Right ventricle myocardium superior (tissue), 1 donor: Measurements from ENCODE around the gene ADAP1. TPM values are rescaled to one million over a fixed set of nuclear protein-coding genes. Genes with fewer than 3 reads are reported as not detected.
"Not testable (repeated sequence)": the region's sequence is repeated elsewhere in the genome, so short reads cannot be mapped to it uniquely, and the experiment has no call there.

Source experiments
- ATAC-seq: fragments of 200-7000 bp; cut with Tn5 transposase; one replicate; pipeline ENCODE4 v1.9.1; 2020; ENCODE audit warnings: mild to moderate bottlenecking; ENCODE audit not compliant: poor library complexity
- DNase-seq: peaks from one replicate; pipeline ENCODE4 v3.0.0-alpha.2; 2020
- intact Hi-C: fragments of 100-400 bp; cut with DNase I; formaldehyde crosslinking; loops from one replicate; pipeline ENCODE4 v1.11.2; 2022
- total RNA-seq: library from RNA; stranded (reverse); fragmentation: NEBNext Ultra II Directional; extraction: Animal tissue kit (Norgen Biotek cat#: 25700); gene quantifications from one replicate; pipeline ENCODE4 v1.2.1, GENCODE V29; 2021
- donor health status: DM: no; HTN: yes; CAD: no; lungs with severe emphysema.

The ADAP1 gene
- total RNA-seq, 1 donor from 2014 or later = 6.4 TPM

DNA sequence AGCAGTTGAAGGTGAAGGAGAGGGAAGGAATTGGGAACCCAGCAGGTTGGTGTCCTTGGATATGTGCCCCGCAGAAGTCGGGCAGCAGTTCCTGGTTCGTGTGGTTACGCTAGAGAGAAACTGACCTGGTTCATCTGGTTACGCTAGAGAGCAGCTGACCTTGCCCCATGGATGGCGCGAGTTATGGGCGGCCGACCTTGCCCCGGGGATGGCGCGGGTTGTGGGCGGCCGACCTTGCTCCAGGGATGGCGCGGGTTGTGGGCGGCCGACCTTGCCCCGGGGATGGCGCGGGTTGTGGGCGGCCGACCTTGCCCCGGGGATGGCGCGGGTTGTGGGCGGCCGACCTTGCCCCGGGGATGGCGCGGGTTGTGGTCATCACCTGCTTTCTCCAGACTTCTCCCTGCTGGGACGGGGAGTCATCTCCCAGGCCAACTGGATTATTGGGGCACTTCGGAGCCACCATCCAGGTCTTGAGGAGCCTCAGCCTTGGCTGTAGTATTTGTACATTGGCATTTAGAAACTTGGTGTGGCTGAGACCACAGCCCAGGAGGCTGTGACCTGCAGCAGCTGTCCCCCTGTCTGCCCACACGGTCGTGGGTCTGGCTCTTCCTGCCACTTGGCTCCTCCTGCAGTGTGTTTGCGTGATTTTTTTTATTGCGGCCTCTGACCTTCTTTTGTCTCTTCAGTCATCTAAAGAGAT lies 72.0 kb downstream of the ADAP1 start:
- intact Hi-C loops = no loop called here
- DNase-seq = peak; percentile 21
- no peak for ATAC-seq

DNA sequence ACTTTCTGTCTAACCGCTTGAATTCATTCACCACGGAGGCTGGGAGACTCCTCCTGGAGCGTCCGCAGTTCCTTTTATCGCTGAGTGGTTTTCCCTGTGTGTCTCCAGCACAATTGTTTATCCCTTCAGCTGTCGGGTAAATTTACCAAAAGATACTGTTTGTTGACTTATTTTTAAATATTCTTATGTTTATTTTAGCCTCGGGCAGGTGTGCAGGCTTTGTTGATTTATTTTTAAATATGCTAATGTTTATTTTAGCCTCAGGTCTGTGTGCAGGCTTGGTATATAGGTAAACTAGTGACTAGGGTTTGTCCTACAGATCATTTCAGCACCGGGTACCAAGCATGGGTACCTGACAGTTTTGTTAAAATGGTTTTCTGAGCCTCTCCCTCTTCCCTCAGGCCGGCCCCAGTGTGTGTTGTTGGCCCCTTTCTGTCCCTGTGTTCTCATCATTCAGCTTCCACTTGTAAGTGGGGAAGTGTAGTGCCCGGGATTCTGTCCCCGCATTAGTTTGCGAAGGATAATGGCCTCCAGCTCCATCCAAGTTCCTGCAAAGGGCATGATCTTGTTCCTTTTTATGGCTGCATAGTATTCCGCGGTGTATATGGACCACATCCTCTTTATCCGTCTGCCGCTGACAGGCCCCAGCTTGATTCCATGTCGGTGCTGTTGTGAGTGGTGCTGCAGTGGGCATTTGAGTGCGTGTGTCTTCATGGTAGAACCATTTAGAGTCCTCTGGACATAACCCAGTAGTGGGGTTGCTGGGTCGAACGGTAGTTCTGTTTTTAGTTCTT lies 72.8 kb downstream of the ADAP1 start:
- peak; percentile 23 for DNase-seq
- intact Hi-C loops = no loop called here

DNA sequence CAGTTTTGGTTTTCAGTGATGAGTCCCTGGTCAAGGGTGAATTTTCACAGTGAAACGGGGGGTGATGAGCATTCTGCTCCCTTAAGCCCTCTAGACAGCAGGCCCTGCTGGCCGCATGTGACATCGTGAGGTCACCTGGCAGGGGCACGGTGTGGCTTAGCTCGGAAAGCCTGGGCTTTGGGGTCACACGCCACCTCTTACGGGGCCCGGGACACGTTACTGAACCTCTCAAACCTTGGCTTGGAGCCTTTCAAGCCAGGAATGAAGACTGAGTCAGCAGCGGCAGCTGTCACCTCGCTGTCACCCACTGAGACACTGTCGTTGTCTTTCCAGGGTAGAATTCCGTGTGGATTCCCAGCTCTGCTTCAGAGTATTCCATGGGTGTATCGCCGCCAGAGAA lies 74.0 kb downstream of the ADAP1 start:
- intact Hi-C loops = no loop called here
- DNase-seq (no peak), ATAC-seq (no peak)

More for the DNA sequence above, 72.8 kb downstream of the ADAP1 start:
- no peak for ATAC-seq

DNA sequence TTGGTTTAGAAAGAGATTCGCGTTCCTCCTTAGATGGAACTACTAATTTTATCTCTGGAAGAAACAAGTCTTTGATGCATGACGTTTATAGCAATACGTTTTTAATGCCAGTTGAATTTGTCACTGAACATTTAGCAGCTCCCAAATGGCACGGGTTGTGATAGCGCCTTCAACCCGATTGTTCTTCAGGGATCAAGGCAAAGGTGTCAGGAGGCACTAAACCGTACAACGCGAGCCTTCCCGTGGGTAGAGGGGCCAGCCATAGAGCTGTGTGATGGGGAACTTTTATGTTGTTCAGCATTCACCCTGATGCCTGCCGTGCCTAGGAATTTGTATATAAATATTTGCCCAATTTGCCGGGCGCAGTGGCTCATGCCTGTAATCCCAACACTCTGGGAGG lies 74.8 kb downstream of the ADAP1 start:
- intact Hi-C loops = no loop called here
- ATAC-seq (no peak), DNase-seq (no peak)

DNA sequence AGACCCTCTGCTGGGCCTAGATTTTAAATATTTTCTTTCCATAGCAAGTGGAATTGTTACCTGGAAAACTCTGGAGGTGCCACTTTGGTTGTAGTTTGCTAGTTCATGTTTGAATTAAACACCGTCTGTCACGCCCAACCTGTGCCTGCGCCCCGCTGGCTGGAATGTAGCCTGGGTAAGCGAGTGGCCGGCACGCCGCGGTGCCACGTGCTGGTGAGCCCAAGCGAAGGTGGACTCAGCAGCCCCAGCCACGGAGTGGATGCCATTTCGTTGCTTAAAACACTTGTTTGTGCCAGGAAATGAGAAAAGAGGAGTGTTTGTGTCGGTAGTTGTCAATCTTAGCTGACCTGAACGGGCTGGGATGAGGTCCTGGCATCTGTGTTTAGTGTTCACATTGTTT lies 75.4 kb downstream of the ADAP1 start:
- DNase-seq = no peak
- ATAC-seq = no peak
- intact Hi-C loops = no loop called here

DNA sequence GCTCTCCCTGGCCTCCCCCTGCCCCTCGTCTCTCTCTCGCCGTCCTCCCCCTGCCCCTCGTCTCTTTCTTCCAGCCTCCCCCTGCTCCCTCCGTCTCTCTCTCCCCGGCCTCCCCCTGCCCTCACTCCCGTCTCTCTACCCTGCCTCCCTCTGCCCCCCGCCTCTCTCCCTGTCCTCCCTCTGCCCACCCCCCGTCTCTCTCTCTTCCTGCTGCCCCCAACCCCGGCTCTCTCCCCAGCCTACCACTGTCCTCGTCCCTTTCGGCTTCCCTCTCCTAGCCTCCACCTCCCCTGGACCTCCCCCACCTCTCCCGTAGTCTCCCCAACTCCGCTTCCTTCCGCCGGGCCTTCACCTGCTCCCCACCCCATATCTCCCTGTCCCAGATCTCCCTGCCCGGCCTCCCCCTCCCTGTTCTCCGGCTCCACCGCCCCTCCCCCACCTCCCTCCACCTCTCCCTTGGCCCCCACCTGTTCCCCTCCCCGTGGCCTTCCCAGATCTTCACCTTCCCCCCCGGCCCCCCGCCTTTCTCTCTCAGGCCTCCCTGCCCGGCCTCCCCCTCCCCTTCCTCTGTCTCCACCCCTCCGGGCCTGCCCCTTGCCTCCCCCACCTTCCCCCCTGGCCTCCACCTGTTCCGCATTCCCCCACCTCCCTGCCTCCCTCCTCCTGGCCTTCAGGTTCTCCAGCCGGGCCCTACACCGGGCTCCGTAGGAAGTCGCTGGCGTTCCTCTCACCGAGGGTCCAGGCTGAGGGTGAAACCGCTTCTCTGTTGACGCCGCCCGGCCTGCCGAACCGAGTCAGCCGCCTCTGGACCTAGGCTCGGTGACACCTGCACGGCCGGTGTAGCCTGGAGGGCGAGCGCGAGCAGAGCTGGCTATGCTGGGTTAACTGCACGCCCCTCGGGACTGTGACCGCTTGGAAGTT lies 76.9 kb downstream of the ADAP1 start:
- intact Hi-C loops = no loop called here
- DNase-seq = no peak
- no peak for ATAC-seq

DNA sequence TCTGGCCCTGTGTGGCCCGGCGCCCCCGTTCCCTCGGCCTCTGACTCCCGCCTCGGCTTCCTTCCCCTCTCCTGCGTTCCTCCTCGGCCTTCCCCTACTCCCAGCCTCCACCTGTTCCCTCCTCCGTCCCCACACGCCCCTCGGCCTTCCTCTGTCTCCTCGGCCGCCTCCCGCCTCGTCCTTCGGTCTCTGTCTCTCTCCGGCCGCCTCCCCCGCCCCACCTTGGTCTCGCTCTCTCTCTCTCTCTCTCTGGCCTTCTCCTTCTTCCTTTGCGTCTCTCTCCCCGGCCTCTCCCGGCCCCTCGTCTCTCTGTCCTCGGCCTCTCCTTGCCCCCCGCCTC lies 77.5 kb downstream of the ADAP1 start:
- intact Hi-C loops = no loop called here
- ATAC-seq (no peak), DNase-seq (peak; percentile 66)

DNA sequence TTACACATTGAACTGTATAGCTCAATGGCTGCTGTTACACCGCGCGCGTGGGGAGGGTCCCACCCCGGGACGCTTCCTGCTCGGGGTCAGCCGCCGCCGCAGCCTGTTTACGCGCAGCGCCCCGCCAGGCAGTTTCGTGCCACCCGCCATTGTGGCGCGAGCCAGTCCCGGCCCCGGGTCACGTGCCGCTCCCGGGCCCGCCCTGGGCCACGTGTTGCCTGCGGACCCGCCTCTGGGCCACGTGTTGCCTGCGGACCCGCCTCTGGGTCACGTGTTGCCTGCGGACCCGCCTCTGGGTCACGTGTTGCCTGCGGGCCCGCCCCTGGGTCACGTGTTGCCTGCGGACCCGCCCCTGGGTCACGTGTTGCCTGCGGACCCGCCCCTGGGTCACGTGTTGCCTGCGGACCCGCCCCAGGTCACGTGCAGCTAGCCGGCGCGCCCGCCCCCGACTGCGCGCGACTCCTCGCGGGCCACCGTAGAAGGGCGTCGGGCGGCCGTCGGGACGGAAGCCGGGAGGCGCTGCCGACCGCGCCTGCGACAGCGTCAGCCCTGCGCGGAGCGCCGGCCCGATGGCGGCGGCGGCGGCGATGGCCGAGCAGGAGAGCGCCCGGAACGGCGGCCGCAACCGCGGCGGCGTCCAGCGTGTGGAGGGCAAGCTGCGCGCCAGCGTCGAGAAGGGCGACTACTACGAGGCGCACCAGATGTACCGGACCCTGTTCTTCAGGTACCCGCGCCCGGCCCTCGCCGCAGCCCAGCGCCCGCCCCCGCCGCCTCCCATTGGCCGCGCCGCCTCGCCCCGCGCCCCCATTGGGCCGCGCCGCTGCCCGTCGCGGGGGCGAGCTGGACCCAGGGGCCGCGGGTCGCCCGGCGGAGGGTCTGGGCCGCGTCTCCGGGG lies 78.2 kb downstream of the ADAP1 start, which contains the start of gene GET4:
GET4 (plus strand) TSS at position 478 of the 895 bp plus-strand sequence; CDS start at position 570, 92 bp downstream.
- peak; percentile 97 for DNase-seq
- ATAC-seq = peak; percentile 82
- intact Hi-C loops = no loop called here

DNA sequence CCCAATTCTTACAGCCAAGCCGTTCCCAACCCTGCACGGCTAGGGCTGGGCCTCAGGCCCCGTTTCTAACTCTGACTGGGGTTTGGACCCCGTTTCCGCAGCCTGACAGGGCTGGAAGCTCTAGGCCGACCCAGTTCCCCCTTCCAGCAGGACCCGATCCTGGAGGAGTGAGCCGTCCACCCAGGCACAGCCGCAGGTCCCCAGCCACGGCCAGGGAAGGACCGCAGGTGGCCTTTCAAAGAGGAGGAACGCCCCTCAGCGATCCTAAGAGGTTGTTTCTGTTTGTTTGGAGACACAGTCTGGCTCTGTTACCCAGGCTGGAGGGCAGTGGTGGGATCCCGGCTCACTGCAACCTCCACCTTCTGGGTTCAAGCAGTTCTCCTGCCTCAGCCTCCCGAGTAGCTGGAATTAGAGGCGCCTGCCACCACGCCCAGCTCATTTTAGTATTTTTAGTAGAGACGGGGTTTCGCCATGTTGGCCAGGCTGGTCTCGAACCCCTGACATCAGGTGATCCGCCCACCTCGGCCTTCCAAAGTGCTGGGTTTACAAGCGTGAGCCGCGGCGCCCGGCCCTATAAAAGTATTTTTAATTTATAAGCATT lies 78.9 kb downstream of the ADAP1 start:
- ATAC-seq (no peak), DNase-seq (no peak)
- intact Hi-C loops = loop anchor here (2.0 kb wide), 1 partner anchor 89 kb away; no protein-coding TSS in a partner anchor

DNA sequence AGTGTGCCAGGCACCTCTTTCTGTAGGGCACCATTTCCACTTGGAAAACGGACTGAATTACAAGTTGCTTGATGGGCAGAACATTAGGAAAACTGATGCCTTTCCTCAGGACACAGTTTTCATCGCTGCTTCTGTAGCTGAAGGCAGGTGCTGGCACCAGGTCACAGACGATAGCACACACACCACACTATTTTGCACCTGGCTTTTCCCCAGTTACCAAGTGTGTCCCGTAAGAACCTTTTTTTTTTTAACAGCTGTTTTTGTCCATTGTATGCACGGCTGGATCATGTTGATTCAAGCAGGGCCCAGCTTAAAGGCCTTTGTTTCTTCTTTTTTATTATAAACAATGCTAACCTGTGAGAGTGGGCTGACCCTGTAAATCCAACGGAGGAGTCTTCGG lies 79.4 kb downstream of the ADAP1 start:
- intact Hi-C loops = loop anchor here (2.0 kb wide), 1 partner anchor 88 kb away; no protein-coding TSS in a partner anchor
- DNase-seq (no peak), ATAC-seq (no peak)

DNA sequence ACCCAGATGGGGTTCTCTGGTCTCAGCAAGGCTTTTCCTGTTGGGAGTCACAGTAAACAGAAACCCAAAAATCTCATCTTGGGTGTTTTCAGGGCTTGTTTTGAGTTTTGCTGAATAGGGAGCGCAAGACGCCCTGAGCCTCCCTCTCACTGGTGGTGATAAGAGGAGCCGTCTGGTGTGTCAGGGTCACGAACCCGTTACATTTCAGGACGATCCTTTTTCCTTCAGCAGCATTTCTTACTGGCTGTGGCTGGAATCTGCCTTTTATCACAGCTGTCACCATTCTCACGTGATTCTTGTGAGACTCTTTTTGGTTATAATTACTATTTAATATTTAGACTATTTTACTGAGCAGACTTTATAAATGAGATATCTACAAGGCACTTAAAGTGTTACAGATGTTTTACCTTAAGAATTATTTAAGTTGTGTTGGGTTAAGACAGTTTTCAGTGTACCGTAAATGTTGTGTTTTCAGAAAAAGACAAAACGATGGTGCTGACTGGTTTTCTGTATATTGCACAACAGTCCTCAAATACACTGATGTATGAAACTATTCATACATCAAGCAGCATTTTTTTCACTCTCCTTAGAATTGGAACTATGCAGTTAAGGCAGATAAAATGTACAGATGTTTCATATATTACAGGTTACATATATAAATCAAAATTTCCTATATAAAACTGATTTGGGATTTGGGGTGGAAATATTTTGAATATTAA lies 80.3 kb downstream of the ADAP1 start:
- no peak for ATAC-seq
- DNase-seq = no peak

DNA sequence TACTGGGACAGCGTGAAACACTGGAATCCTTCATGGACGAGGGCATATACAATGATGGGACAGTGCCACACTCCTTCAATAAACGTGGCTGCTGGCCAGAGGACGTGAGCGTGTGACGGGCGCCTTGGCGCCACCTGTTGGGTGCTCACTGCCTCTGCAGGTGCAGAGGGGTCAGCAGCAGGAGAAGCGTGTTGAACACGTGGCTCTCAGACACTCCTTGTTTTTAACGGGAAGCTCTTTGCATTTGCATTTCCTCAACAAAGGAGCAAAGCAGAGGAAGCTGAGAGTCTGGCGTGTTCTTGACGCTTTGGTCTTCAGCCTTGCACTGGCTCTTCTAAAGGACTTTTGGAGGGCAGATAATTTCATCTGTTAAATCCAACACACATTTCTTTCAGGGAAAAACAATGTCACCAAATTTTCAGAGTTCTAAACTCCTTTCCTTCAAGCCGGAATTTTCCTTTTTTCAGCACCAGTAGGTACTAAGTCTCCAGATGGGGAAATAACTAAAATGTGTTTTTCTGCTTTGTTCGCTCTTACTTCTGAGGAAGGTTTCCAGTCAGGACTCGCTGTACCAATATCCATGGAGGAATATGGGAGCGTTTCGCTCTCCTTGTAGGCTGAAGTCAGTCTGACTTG lies 81.0 kb downstream of the ADAP1 start:
- peak; percentile 90 for DNase-seq
- peak; percentile 51 for ATAC-seq
- intact Hi-C loops = loop anchor here (2.0 to 5.0 kb wide), 2 partner anchors 51 to 87 kb away; no protein-coding TSS in a partner anchor

More for the DNA sequence above, 80.3 kb downstream of the ADAP1 start:
- intact Hi-C loops = loop anchor here (2.0 to 5.0 kb wide), 2 partner anchors 52 to 87 kb away; no protein-coding TSS in a partner anchor

DNA sequence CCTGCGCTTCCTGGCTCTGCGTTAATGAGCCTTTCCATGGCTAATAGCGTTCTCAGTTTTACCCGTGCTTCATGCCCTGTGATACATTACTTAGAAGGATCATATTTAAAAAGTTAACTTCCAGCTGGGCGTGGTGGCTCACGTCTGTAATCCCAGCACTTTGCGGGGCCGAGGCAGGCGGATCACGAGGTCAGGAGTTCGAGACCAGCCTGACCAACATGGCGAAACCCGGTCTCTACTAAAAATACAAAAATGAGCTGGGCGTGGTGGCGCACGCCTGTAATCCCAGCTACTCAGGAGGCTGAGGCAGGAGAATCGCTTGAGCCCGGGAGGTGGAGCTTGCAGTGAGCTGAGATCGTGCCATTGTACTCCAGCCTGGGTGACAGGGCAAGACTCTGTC lies 81.8 kb downstream of the ADAP1 start:
- peak; percentile 18 for DNase-seq
- intact Hi-C loops = loop anchor here (5.0 kb wide), 1 partner anchor 50 kb away; no protein-coding TSS in a partner anchor
- not testable (repeated sequence) for ATAC-seq

DNA sequence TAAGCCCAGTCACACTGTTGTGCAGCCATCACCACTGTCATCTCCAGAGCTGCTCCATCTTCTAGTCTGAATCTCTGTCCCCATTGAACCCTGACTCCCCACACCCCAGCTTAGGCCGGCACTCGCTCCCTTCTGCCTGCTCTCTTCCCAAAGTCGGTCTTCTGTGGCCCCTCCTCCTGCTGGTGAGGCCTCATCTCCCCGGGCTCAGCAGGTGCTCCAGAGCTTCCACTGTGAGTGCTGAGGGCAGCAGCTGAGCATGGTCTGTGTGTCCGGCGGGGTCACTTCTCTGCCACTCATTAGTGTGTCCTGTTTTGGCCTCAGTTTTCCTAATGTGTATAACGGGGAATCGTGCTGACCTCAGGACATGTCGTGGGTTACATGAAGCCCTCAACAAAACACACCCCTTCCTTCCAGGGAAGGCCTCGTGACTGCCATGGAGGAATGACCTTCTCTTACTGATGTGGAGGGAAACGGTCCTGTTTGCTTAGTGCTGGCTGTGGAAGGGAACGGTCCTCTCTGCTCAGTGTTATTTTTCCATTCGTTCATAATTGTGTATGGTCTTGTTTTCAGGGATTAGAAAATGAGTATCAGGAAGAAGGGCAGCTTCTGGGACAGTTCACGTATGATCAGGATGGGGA lies 82.5 kb downstream of the ADAP1 start:
- ATAC-seq = no peak
- DNase-seq = peak; percentile 33
- intact Hi-C loops = loop anchor here (5.0 kb wide), 1 partner anchor 50 kb away; no protein-coding TSS in a partner anchor

DNA sequence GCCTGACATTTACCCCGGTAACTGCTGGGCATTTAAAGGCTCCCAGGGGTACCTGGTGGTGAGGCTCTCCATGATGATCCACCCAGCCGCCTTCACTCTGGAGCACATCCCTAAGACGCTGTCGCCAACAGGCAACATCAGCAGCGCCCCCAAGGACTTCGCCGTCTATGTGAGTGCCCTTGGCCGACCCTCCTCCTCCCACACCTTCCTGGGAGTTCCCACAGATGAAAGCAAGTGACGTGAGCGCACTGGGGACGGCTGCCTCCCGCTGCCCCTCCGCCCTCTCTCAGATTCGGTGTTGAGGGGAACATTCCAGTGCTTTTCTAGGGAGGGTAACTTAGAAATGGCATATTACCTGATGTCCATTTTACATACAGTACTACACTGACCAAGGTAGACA lies 85.1 kb downstream of the ADAP1 start:
- ATAC-seq (no peak), DNase-seq (peak; percentile 30)
- intact Hi-C loops = loop anchor here (5.0 kb wide), 1 partner anchor 37 kb away; the partner anchor contains the start of gene SUN1

DNA sequence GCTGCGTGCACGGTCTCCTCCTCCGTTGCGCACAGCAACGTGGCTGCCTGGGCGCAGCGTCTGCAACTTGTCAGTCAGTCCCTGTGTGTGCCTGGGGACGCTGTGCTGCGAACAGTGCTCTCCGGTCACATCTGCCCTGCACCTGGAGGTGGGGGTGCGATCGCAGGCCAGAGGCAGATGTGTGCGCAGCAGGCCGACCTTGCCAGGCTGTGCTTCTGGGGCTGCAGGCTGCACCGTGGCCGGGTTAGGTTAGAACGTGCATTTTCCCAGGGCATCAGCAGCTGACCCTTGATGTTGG lies 86.3 kb downstream of the ADAP1 start:
- DNase-seq = peak; percentile 33
- intact Hi-C loops = loop anchor here (5.0 kb wide), 1 partner anchor 36 kb away; the partner anchor contains the start of gene SUN1
- no peak for ATAC-seq
